ENCODE data around the gene CLVS2.

GRCh38 chr6:123094795-123095194 is 98.8 kb downstream of the CLVS2 start:
- TF ChIP-seq CTCF (conservative IDR thresholded peaks at IDR 0.05 in 1 of 2, IDR thresholded peaks at IDR 0.05 in 1 of 2; ENCODE audit: low read depth in 1 of 2, low read length in 2 of 2) (no peak), EZH2 (IDR thresholded peaks at IDR 0.05; ENCODE audit: low read length, missing control alignments) (no peak)
